ENCODE results near the gene DLEC1. TPM values are rescaled to one million over a fixed set of nuclear protein-coding genes. Genes with fewer than 3 reads are reported as not detected.
A peak's percentile ranks its signal among the peaks of the same experiment; 100 is the strongest.

Gene DLEC1
- total RNA-seq, 1 donor from 2014 or later: 0.10 TPM

GRCh38 chr3:37995652-37996641 is 43.1 kb upstream of the DLEC1 start:
- Mint-ChIP-seq H3K9me3 (no peaks in the 10 kb centered on the region), H3K4me3 (peak overlapping the region; percentile 91), H3K27ac (peak overlapping the region; percentile 70), H3K36me3 (ENCODE audit: low read depth) (peaks cover 15% of the 10 kb centered on the region), H3K4me1 (ENCODE audit: low read depth) (peaks cover 61% of the 10 kb centered on the region), H3K27me3 (ENCODE audit: insufficient read depth) (no peaks in the 10 kb centered on the region)
- intact Hi-C loops (cut with micrococcal nuclease): loop anchor here (2.0 kb wide), 2 partner anchors 351 to 501 kb away; partner anchors contain the start of genes EXOG and XYLB
- DNase-seq (ENCODE audit: low spot score): no peak

GRCh38 chr3:37996785-37997301 is 42.2 kb upstream of the DLEC1 start:
- Mint-ChIP-seq H3K27ac (peak overlapping the region; percentile 70), H3K9me3 (no peaks in the 10 kb centered on the region), H3K4me1 (ENCODE audit: low read depth) (peaks cover 61% of the 10 kb centered on the region), H3K36me3 (ENCODE audit: low read depth) (peaks cover 15% of the 10 kb centered on the region), H3K4me3 (peak overlapping the region; percentile 9), H3K27me3 (ENCODE audit: insufficient read depth) (no peaks in the 10 kb centered on the region)
- peak; percentile 80 for DNase-seq (ENCODE audit: low spot score)
- intact Hi-C loops (cut with micrococcal nuclease): loop anchor here (1.0 kb wide), 1 partner anchor 23 kb away; no protein-coding TSS in a partner anchor

GRCh38 chr3:37997342-37997741 is 41.7 kb upstream of the DLEC1 start:
- Mint-ChIP-seq H3K27ac (no peak overlapping the region), H3K4me1 (ENCODE audit: low read depth) (peaks cover 61% of the 10 kb centered on the region), H3K4me3 (no peak overlapping the region), H3K9me3 (no peaks in the 10 kb centered on the region), H3K36me3 (ENCODE audit: low read depth) (peaks cover 15% of the 10 kb centered on the region), H3K27me3 (ENCODE audit: insufficient read depth) (no peaks in the 10 kb centered on the region)
- DNase-seq (ENCODE audit: low spot score): no peak
- intact Hi-C loops (cut with micrococcal nuclease): loop anchor here (1.0 kb wide), 1 partner anchor 23 kb away; no protein-coding TSS in a partner anchor

- no peaks in the 10 kb centered on the region for H3K9me3 Mint-ChIP-seq
- no peaks in the 10 kb centered on the region for H3K27me3 Mint-ChIP-seq (ENCODE audit: insufficient read depth)
- H3K4me3 Mint-ChIP-seq: no peak overlapping the region
- intact Hi-C loops (cut with micrococcal nuclease): loop anchor here (1.0 kb wide), 1 partner anchor 24 kb away; no protein-coding TSS in a partner anchor
- DNase-seq (ENCODE audit: low spot score): no peak
- H3K4me1 Mint-ChIP-seq (ENCODE audit: low read depth): peaks cover 62% of the 10 kb centered on the region
- H3K36me3 Mint-ChIP-seq (ENCODE audit: low read depth): peaks cover 15% of the 10 kb centered on the region
- peak overlapping the region; percentile 85 for H3K27ac Mint-ChIP-seq
Observed at GRCh38 chr3:37997791-37998370, 41.1 kb upstream of the DLEC1 start.

- H3K36me3 Mint-ChIP-seq (ENCODE audit: low read depth): peaks cover 23% of the 10 kb centered on the region
- H3K27me3 Mint-ChIP-seq (ENCODE audit: insufficient read depth): no peaks in the 10 kb centered on the region
- intact Hi-C loops (cut with micrococcal nuclease): no loop called here
- H3K9me3 Mint-ChIP-seq: no peaks in the 10 kb centered on the region
- H3K27ac Mint-ChIP-seq: peak overlapping the region; percentile 9
- no peak for DNase-seq (ENCODE audit: low spot score)
- peaks cover 57% of the 10 kb centered on the region for H3K4me1 Mint-ChIP-seq (ENCODE audit: low read depth)
- no peak overlapping the region for H3K4me3 Mint-ChIP-seq
Observed at GRCh38 chr3:37999836-38000235, 39.2 kb upstream of the DLEC1 start.

GRCh38 chr3:38000242-38000916 is 38.6 kb upstream of the DLEC1 start:
- intact Hi-C loops (cut with micrococcal nuclease): no loop called here
- Mint-ChIP-seq H3K4me1 (ENCODE audit: low read depth) (peaks cover 55% of the 10 kb centered on the region), H3K4me3 (no peak overlapping the region), H3K36me3 (ENCODE audit: low read depth) (peaks cover 25% of the 10 kb centered on the region), H3K27me3 (ENCODE audit: insufficient read depth) (no peaks in the 10 kb centered on the region), H3K9me3 (no peaks in the 10 kb centered on the region), H3K27ac (no peak overlapping the region)
- no peak for DNase-seq (ENCODE audit: low spot score)

GRCh38 chr3:38000965-38001455 is 38.0 kb upstream of the DLEC1 start:
- Mint-ChIP-seq H3K4me3 (no peak overlapping the region), H3K27me3 (ENCODE audit: insufficient read depth) (no peaks in the 10 kb centered on the region), H3K36me3 (ENCODE audit: low read depth) (peaks cover 19% of the 10 kb centered on the region), H3K4me1 (ENCODE audit: low read depth) (peaks cover 49% of the 10 kb centered on the region), H3K9me3 (no peaks in the 10 kb centered on the region), H3K27ac (no peak overlapping the region)
- DNase-seq (ENCODE audit: low spot score): no peak
- intact Hi-C loops (cut with micrococcal nuclease): no loop called here

- Mint-ChIP-seq H3K27ac (no peak overlapping the region), H3K27me3 (ENCODE audit: insufficient read depth) (no peaks in the 10 kb centered on the region), H3K9me3 (no peaks in the 10 kb centered on the region), H3K36me3 (ENCODE audit: low read depth) (peaks cover 18% of the 10 kb centered on the region), H3K4me3 (no peak overlapping the region), H3K4me1 (ENCODE audit: low read depth) (peaks cover 43% of the 10 kb centered on the region)
- intact Hi-C loops (cut with micrococcal nuclease): no loop called here
- DNase-seq (ENCODE audit: low spot score): no peak
Observed at GRCh38 chr3:38001456-38002081, 37.4 kb upstream of the DLEC1 start.

GRCh38 chr3:38002291-38002876 is 36.6 kb upstream of the DLEC1 start:
- no peak for DNase-seq (ENCODE audit: low spot score)
- Mint-ChIP-seq H3K9me3 (no peaks in the 10 kb centered on the region), H3K4me3 (no peak overlapping the region), H3K27ac (no peak overlapping the region), H3K4me1 (ENCODE audit: low read depth) (peaks cover 37% of the 10 kb centered on the region), H3K36me3 (ENCODE audit: low read depth) (peaks cover 14% of the 10 kb centered on the region), H3K27me3 (ENCODE audit: insufficient read depth) (no peaks in the 10 kb centered on the region)
- intact Hi-C loops (cut with micrococcal nuclease): no loop called here

GRCh38 chr3:38002940-38003339 is 36.1 kb upstream of the DLEC1 start:
- Mint-ChIP-seq H3K36me3 (ENCODE audit: low read depth) (peaks cover 14% of the 10 kb centered on the region), H3K9me3 (no peaks in the 10 kb centered on the region), H3K27ac (no peak overlapping the region), H3K4me3 (no peak overlapping the region), H3K27me3 (ENCODE audit: insufficient read depth) (no peaks in the 10 kb centered on the region), H3K4me1 (ENCODE audit: low read depth) (peaks cover 37% of the 10 kb centered on the region)
- intact Hi-C loops (cut with micrococcal nuclease): loop anchor here (1.0 kb wide), 1 partner anchor 29 kb away; no protein-coding TSS in a partner anchor
- no peak for DNase-seq (ENCODE audit: low spot score)

- peaks cover 32% of the 10 kb centered on the region for H3K4me1 Mint-ChIP-seq (ENCODE audit: low read depth)
- H3K27me3 Mint-ChIP-seq (ENCODE audit: insufficient read depth): no peaks in the 10 kb centered on the region
- intact Hi-C loops (cut with micrococcal nuclease): loop anchor here (1.0 kb wide), 1 partner anchor 29 kb away; no protein-coding TSS in a partner anchor
- peaks cover 14% of the 10 kb centered on the region for H3K36me3 Mint-ChIP-seq (ENCODE audit: low read depth)
- no peak overlapping the region for H3K27ac Mint-ChIP-seq
- DNase-seq (ENCODE audit: low spot score): peak; percentile 38
- no peak overlapping the region for H3K4me3 Mint-ChIP-seq
- no peaks in the 10 kb centered on the region for H3K9me3 Mint-ChIP-seq
Observed at GRCh38 chr3:38003371-38003816, 35.6 kb upstream of the DLEC1 start.
